ENCODE results near the gene SRC. TPM values are rescaled to one million over a fixed set of nuclear protein-coding genes. Genes with fewer than 3 reads are reported as not detected.

The SRC gene
- total and polyA plus RNA-seq, 2 donors: 26.9 to 53.2 TPM

Other genes with a start within 250 kb of the SRC start
- gene RPN2, start 166.8 kb upstream of the SRC start, total RNA-seq: 137 TPM
- gene RPN2, start 166.8 kb upstream of the SRC start, polyA plus RNA-seq: 122 TPM
- gene MROH8, start 166.6 kb upstream of the SRC start, total RNA-seq: 6.3 TPM
- gene MROH8, start 166.6 kb upstream of the SRC start, polyA plus RNA-seq: 1.8 TPM
- not detected for gene GHRH, start 84.3 kb upstream of the SRC start, total RNA-seq
- not detected for gene GHRH, start 84.3 kb upstream of the SRC start, polyA plus RNA-seq
- gene MANBAL, start 56.5 kb upstream of the SRC start, total RNA-seq: 14.9 TPM
- gene MANBAL, start 56.5 kb upstream of the SRC start, polyA plus RNA-seq: 133 TPM
- 31.4 TPM for gene NNAT, start 175.1 kb downstream of the SRC start, total RNA-seq
- gene NNAT, start 175.1 kb downstream of the SRC start, polyA plus RNA-seq: 61.2 TPM
- gene BLCAP, start 181.7 kb downstream of the SRC start, total RNA-seq: 82.5 TPM
- 94.0 TPM for gene BLCAP, start 181.7 kb downstream of the SRC start, polyA plus RNA-seq